ENCODE results near the gene CARMIL1.

Gene CARMIL1

DNA sequence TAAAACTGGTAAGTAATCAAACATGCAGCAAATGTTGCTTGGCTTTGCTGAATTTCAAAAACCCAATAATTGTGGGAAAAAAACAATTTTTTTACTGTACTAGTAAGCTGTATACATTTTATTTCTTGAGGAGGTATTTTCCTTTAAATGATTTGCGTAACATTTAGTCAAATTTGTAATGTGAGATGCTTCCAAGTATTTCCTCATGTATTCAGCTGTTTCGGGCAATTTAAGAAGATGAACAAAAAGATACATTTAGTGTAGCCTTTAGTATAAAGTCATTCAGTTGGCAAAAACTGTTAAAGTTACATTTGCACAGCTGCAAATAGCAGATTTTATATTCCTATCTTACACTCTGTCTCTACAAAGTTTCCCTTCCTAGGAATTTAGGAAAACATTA, 186.8 kb downstream of the CARMIL1 start:
- no peak overlapping the region for H2BK120ac ChIP-seq (ENCODE audit: insufficient read depth, low read length, poor library complexity)
- no peak overlapping the region for H3K27ac ChIP-seq (ENCODE audit: low read depth, low read length)
- H3K27me3 ChIP-seq (ENCODE audit: insufficient read depth, low read length): no peaks in the 10 kb centered on the region
- no peaks in the 10 kb centered on the region for H3K9me3 ChIP-seq (ENCODE audit: insufficient read depth, low read depth, low read length)
- no peak overlapping the region for H2AK5ac ChIP-seq (ENCODE audit: low read length)
- no peak overlapping the region for H4K91ac ChIP-seq (ENCODE audit: low read depth, low read length)
- H2BK5ac ChIP-seq (ENCODE audit: low read depth, low read length, poor library complexity): no peak overlapping the region
- no peak overlapping the region for H3K4me2 ChIP-seq (ENCODE audit: low read length)
- WGBS (ENCODE audit: extremely low coverage, insufficient coverage, insufficient read length): no CpG with 5 or more reads among the region's 2 CpGs
- no peak overlapping the region for H3K18ac ChIP-seq (ENCODE audit: low read length)
- H3K9ac ChIP-seq (ENCODE audit: low read length): no peak overlapping the region
- no peak overlapping the region for H3K4ac ChIP-seq (ENCODE audit: low read depth, low read length)
- no peaks in the 10 kb centered on the region for H3K79me1 ChIP-seq (ENCODE audit: low read length)
- no peak overlapping the region for H3K14ac ChIP-seq (ENCODE audit: low read length)
- no peak overlapping the region for H3K4me3 ChIP-seq (ENCODE audit: low read depth, low read length)
- no peak overlapping the region for H4K8ac ChIP-seq (ENCODE audit: low read depth, low read length)
- H4K12ac ChIP-seq (ENCODE audit: low read depth, low read length): no peak overlapping the region
- H3K36me3 ChIP-seq (ENCODE audit: control insufficient read depth in 1 of 2, insufficient read depth in 2 of 2, low read length in 2 of 2): no peaks in the 10 kb centered on the region
- H3K23ac ChIP-seq (ENCODE audit: low read length): no peak overlapping the region
- no peak for DNase-seq
- H3K79me2 ChIP-seq (ENCODE audit: control insufficient read depth, insufficient read depth, low read length, poor library complexity): no peaks in the 10 kb centered on the region
- no peaks in the 10 kb centered on the region for H3K4me1 ChIP-seq (ENCODE audit: control insufficient read depth in 1 of 2, insufficient read depth in 2 of 2, low read length in 2 of 2)
- H2BK12ac ChIP-seq (ENCODE audit: low read length): no peak overlapping the region
- H2AFZ ChIP-seq (ENCODE audit: insufficient read depth, low read length, poor library complexity): no peak overlapping the region

- Histone ChIP-seq H3K9ac (ENCODE audit: low read length) (no peak overlapping the region), H3K79me1 (ENCODE audit: low read length) (no peaks in the 10 kb centered on the region), H4K12ac (ENCODE audit: low read depth, low read length) (no peak overlapping the region), H3K4me1 (ENCODE audit: control insufficient read depth in 1 of 2, insufficient read depth in 2 of 2, low read length in 2 of 2) (no peaks in the 10 kb centered on the region), H2BK12ac (ENCODE audit: low read length) (no peak overlapping the region), H3K79me2 (ENCODE audit: control insufficient read depth, insufficient read depth, low read length, poor library complexity) (no peaks in the 10 kb centered on the region), H2AK5ac (ENCODE audit: low read length) (no peak overlapping the region), H2BK5ac (ENCODE audit: low read depth, low read length, poor library complexity) (no peak overlapping the region), H3K18ac (ENCODE audit: low read length) (no peak overlapping the region), H4K91ac (ENCODE audit: low read depth, low read length) (no peak overlapping the region), H3K4me3 (ENCODE audit: low read depth, low read length) (no peak overlapping the region), H3K14ac (ENCODE audit: low read length) (no peak overlapping the region), H3K4me2 (ENCODE audit: low read length) (no peak overlapping the region), H3K23ac (ENCODE audit: low read length) (no peak overlapping the region), H3K27ac (ENCODE audit: low read depth, low read length) (no peak overlapping the region), H2AFZ (ENCODE audit: insufficient read depth, low read length, poor library complexity) (no peak overlapping the region), H3K36me3 (ENCODE audit: control insufficient read depth in 1 of 2, insufficient read depth in 2 of 2, low read length in 2 of 2) (no peaks in the 10 kb centered on the region), H3K27me3 (ENCODE audit: insufficient read depth, low read length) (no peaks in the 10 kb centered on the region), H2BK120ac (ENCODE audit: insufficient read depth, low read length, poor library complexity) (no peak overlapping the region), H4K8ac (ENCODE audit: low read depth, low read length) (no peak overlapping the region), H3K4ac (ENCODE audit: low read depth, low read length) (no peak overlapping the region), H3K9me3 (ENCODE audit: insufficient read depth, low read depth, low read length) (no peaks in the 10 kb centered on the region)
- WGBS (ENCODE audit: extremely low coverage, insufficient coverage, insufficient read length): no CpG with 5 or more reads among the region's 2 CpGs
- DNase-seq: no peak
Observed at GRCh38 chr6:25468881-25469280, 189.7 kb downstream of the CARMIL1 start.

- Histone ChIP-seq H4K12ac (ENCODE audit: low read depth, low read length) (no peak overlapping the region), H2AK5ac (ENCODE audit: low read length) (no peak overlapping the region), H3K4ac (ENCODE audit: low read depth, low read length) (no peak overlapping the region), H3K9ac (ENCODE audit: low read length) (no peak overlapping the region), H2BK12ac (ENCODE audit: low read length) (no peak overlapping the region), H3K79me1 (ENCODE audit: low read length) (no peaks in the 10 kb centered on the region), H3K79me2 (ENCODE audit: control insufficient read depth, insufficient read depth, low read length, poor library complexity) (no peaks in the 10 kb centered on the region), H4K8ac (ENCODE audit: low read depth, low read length) (no peak overlapping the region), H3K18ac (ENCODE audit: low read length) (no peak overlapping the region), H3K36me3 (ENCODE audit: control insufficient read depth in 1 of 2, insufficient read depth in 2 of 2, low read length in 2 of 2) (no peaks in the 10 kb centered on the region), H3K27me3 (ENCODE audit: insufficient read depth, low read length) (no peaks in the 10 kb centered on the region), H3K23ac (ENCODE audit: low read length) (no peak overlapping the region), H3K4me1 (ENCODE audit: control insufficient read depth in 1 of 2, insufficient read depth in 2 of 2, low read length in 2 of 2) (no peaks in the 10 kb centered on the region), H3K14ac (ENCODE audit: low read length) (no peak overlapping the region), H2BK5ac (ENCODE audit: low read depth, low read length, poor library complexity) (no peak overlapping the region), H3K27ac (ENCODE audit: low read depth, low read length) (no peak overlapping the region), H4K91ac (ENCODE audit: low read depth, low read length) (no peak overlapping the region), H3K4me2 (ENCODE audit: low read length) (no peak overlapping the region), H3K4me3 (ENCODE audit: low read depth, low read length) (no peak overlapping the region), H3K9me3 (ENCODE audit: insufficient read depth, low read depth, low read length) (no peaks in the 10 kb centered on the region), H2BK120ac (ENCODE audit: insufficient read depth, low read length, poor library complexity) (no peak overlapping the region), H2AFZ (ENCODE audit: insufficient read depth, low read length, poor library complexity) (no peak overlapping the region)
- DNase-seq: no peak
Observed at GRCh38 chr6:25469797-25470388, 190.7 kb downstream of the CARMIL1 start.

DNA sequence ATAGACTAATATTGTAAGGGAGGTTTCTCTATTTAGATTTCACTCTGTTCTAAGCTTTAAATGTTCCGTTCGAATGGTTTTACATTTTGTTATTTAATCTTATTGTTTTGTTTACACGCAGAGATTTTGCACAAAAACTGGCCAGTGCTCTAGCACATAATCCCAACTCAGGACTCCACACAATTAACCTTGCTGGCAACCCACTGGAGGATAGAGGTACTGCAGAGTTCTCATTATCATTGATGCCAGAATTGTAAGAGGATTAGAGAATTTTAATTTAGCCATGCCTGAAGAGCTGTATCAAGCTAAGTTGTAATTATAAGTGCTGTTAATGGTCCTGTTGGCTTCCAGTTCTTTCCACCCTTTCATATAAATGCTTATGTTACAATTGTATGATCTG, 193.1 kb downstream of the CARMIL1 start:
- no peak overlapping the region for H4K8ac ChIP-seq (ENCODE audit: low read depth, low read length)
- H3K4ac ChIP-seq (ENCODE audit: low read depth, low read length): no peak overlapping the region
- H3K79me1 ChIP-seq (ENCODE audit: low read length): peaks cover 2% of the 10 kb centered on the region
- H3K4me3 ChIP-seq (ENCODE audit: low read depth, low read length): no peak overlapping the region
- no peak overlapping the region for H2BK5ac ChIP-seq (ENCODE audit: low read depth, low read length, poor library complexity)
- H3K4me2 ChIP-seq (ENCODE audit: low read length): no peak overlapping the region
- no peak overlapping the region for H3K9ac ChIP-seq (ENCODE audit: low read length)
- no peak overlapping the region for H3K23ac ChIP-seq (ENCODE audit: low read length)
- no peak overlapping the region for H4K12ac ChIP-seq (ENCODE audit: low read depth, low read length)
- H3K4me1 ChIP-seq (ENCODE audit: control insufficient read depth in 1 of 2, insufficient read depth in 2 of 2, low read length in 2 of 2): peaks cover 1 to 6% of the 10 kb centered on the region in 2 experiments
- no peak overlapping the region for H2BK120ac ChIP-seq (ENCODE audit: insufficient read depth, low read length, poor library complexity)
- H2BK12ac ChIP-seq (ENCODE audit: low read length): no peak overlapping the region
- H4K91ac ChIP-seq (ENCODE audit: low read depth, low read length): no peak overlapping the region
- no peak overlapping the region for H3K18ac ChIP-seq (ENCODE audit: low read length)
- no peak overlapping the region for H3K27ac ChIP-seq (ENCODE audit: low read depth, low read length)
- no peaks in the 10 kb centered on the region for H3K79me2 ChIP-seq (ENCODE audit: control insufficient read depth, insufficient read depth, low read length, poor library complexity)
- H3K36me3 ChIP-seq (ENCODE audit: control insufficient read depth in 1 of 2, insufficient read depth in 2 of 2, low read length in 2 of 2): no peaks in the 10 kb centered on the region
- H2AFZ ChIP-seq (ENCODE audit: insufficient read depth, low read length, poor library complexity): no peak overlapping the region
- no peaks in the 10 kb centered on the region for H3K27me3 ChIP-seq (ENCODE audit: insufficient read depth, low read length)
- no peaks in the 10 kb centered on the region for H3K9me3 ChIP-seq (ENCODE audit: insufficient read depth, low read depth, low read length)
- WGBS (ENCODE audit: extremely low coverage, insufficient coverage, insufficient read length): no CpG with 5 or more reads among the region's 3 CpGs
- H3K14ac ChIP-seq (ENCODE audit: low read length): no peak overlapping the region
- no peak for DNase-seq
- H2AK5ac ChIP-seq (ENCODE audit: low read length): no peak overlapping the region
